ENCODE data around the gene PRKCB.

Gene PRKCB

GRCh38 chr16:24218299-24218698 is 382.5 kb downstream of the PRKCB start (continued):
- TF ChIP-seq ATF2 (tag by site-specific recombination; IDR thresholded peaks at IDR 0.05; ENCODE audit: low read depth), result no peak
- TF ChIP-seq ZNF626 (tag by site-specific recombination; IDR thresholded peaks at IDR 0.05), result no peak
- no peak for TF ChIP-seq FEZF1 (tag by site-specific recombination; IDR thresholded peaks at IDR 0.05)
- no peak for TF ChIP-seq ZNF350 (tag by site-specific recombination; IDR thresholded peaks at IDR 0.05)
- no peak for TF ChIP-seq ZNF148 (tag by site-specific recombination; IDR thresholded peaks at IDR 0.05; ENCODE audit: borderline replicate concordance)
- no peak for TF ChIP-seq ZNF211 (tag by site-specific recombination; IDR thresholded peaks at IDR 0.05; ENCODE audit: low read depth)
- no peak for TF ChIP-seq ZNF701 (tag by site-specific recombination; IDR thresholded peaks at IDR 0.05)
- TF ChIP-seq OVOL3 (tag by site-specific recombination; IDR thresholded peaks at IDR 0.05), result no peak

- H3K4me1 ChIP-seq (ENCODE audit: control insufficient read depth, insufficient read depth, low read length), result no peaks in the 10 kb centered on the region
- no peak overlapping the region for H3K27ac ChIP-seq (ENCODE audit: extremely low read depth, low read depth, low read length)
- no peaks in the 10 kb centered on the region for H3K9me3 ChIP-seq (ENCODE audit: control insufficient read depth, insufficient read depth, low read depth, low read length)
- no peaks in the 10 kb centered on the region for H3K36me3 ChIP-seq (ENCODE audit: control insufficient read depth in 2 of 2, insufficient read depth in 1 of 2, low read length in 2 of 2)
- POLR2A ChIA-PET, result no interaction called here
- CTCF ChIA-PET, result interaction anchor here (0.6 to 1.5 kb wide), 2 partner anchors 151 to 175 kb away, joined by 4 to 5 read pairs; no protein-coding TSS in a partner anchor
- TF ChIP-seq GFI1B (tag by site-specific recombination; IDR thresholded peaks at IDR 0.05), result no peak
- TF ChIP-seq ZFP69B (tag by site-specific recombination; IDR thresholded peaks at IDR 0.05), result no peak
- no peak for TF ChIP-seq ZNF596 (tag by site-specific recombination; IDR thresholded peaks at IDR 0.05)
- TF ChIP-seq ZNF248 (tag by site-specific recombination; IDR thresholded peaks at IDR 0.05), result no peak
- no peak for TF ChIP-seq ZNF549 (tag by site-specific recombination; IDR thresholded peaks at IDR 0.05)
- no peak for TF ChIP-seq ZNF274 (IDR thresholded peaks at IDR 0.05; ENCODE audit: low read length)
- TF ChIP-seq ZNF274 (tag by site-specific recombination; IDR thresholded peaks at IDR 0.05; ENCODE audit: borderline replicate concordance), result no peak
- TF ChIP-seq ZNF302 (tag by site-specific recombination; IDR thresholded peaks at IDR 0.05; ENCODE audit: low read depth), result no peak
- TF ChIP-seq ZNF776 (tag by site-specific recombination; IDR thresholded peaks at IDR 0.05; ENCODE audit: borderline replicate concordance), result no peak
- no peak for TF ChIP-seq ZFP37 (tag by site-specific recombination; IDR thresholded peaks at IDR 0.05)
- TF ChIP-seq KLF1 (tag by site-specific recombination; IDR thresholded peaks at IDR 0.05), result no peak
- no peak for TF ChIP-seq ZSCAN16 (tag by site-specific recombination; IDR thresholded peaks at IDR 0.05)
- no peak for TF ChIP-seq ZNF169 (tag by site-specific recombination; IDR thresholded peaks at IDR 0.05)
- no peak for TF ChIP-seq ZNF37A (tag by site-specific recombination; IDR thresholded peaks at IDR 0.05)
- TF ChIP-seq ZBTB8A (tag by site-specific recombination; IDR thresholded peaks at IDR 0.05), result no peak
- TF ChIP-seq ZNF23 (tag by site-specific recombination; IDR thresholded peaks at IDR 0.05; ENCODE audit: borderline replicate concordance), result no peak
- TF ChIP-seq PATZ1 (tag by site-specific recombination; IDR thresholded peaks at IDR 0.05), result no peak
- TF ChIP-seq SP7 (tag by site-specific recombination; IDR thresholded peaks at IDR 0.05), result no peak
- TF ChIP-seq ZNF555 (tag by site-specific recombination; conservative IDR thresholded peaks at IDR 0.05), result no peak
- no peak for TF ChIP-seq ZNF76 (tag by site-specific recombination; IDR thresholded peaks at IDR 0.05; ENCODE audit: borderline replicate concordance, low read depth)
- H3K4me3 ChIP-seq (ENCODE audit: low read depth, low read length), result no peak overlapping the region
Measured at GRCh38 chr16:24221219-24221618, 385.4 kb downstream of the PRKCB start.

Measured in HEK293 (cell line).